ENCODE results near the gene FCMR.

Gene FCMR

DNA sequence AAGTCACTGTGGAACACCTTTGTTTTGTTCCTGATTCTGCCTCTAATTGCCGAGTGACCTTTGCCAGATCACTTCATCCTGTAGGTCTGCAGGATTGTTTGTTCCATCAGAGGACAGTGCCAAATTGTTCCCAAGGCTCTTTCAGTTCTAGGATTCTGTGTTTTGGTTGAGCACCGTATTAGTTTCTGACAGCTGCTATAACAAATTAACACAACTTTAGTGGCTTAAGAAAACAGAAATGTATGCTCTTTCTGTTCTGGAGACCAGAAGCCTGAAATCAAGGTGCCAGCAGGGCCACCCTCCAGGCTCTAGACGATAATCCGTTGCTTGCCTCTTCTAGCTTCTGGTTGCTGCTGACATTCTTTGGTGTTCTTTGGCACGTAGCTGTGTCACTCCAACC, 27.9 kb upstream of the FCMR start:
- no peak overlapping the region for H3K4me3 ChIP-seq (replicated peaks; ENCODE audit: low read depth, low read length)
- TF ChIP-seq, protein P1, sequence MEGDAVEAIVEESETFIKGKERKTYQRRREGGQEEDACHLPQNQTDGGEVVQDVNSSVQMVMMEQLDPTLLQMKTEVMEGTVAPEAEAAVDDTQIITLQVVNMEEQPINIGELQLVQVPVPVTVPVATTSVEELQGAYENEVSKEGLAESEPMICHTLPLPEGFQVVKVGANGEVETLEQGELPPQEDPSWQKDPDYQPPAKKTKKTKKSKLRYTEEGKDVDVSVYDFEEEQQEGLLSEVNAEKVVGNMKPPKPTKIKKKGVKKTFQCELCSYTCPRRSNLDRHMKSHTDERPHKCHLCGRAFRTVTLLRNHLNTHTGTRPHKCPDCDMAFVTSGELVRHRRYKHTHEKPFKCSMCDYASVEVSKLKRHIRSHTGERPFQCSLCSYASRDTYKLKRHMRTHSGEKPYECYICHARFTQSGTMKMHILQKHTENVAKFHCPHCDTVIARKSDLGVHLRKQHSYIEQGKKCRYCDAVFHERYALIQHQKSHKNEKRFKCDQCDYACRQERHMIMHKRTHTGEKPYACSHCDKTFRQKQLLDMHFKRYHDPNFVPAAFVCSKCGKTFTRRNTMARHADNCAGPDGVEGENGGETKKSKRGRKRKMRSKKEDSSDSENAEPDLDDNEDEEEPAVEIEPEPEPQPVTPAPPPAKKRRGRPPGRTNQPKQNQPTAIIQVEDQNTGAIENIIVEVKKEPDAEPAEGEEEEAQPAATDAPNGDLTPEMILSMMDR (IDR thresholded peaks at IDR 0.05; ENCODE audit: low read length, missing control alignments), result no peak
- no peak for DNase-seq (ENCODE audit: low read depth)

DNA sequence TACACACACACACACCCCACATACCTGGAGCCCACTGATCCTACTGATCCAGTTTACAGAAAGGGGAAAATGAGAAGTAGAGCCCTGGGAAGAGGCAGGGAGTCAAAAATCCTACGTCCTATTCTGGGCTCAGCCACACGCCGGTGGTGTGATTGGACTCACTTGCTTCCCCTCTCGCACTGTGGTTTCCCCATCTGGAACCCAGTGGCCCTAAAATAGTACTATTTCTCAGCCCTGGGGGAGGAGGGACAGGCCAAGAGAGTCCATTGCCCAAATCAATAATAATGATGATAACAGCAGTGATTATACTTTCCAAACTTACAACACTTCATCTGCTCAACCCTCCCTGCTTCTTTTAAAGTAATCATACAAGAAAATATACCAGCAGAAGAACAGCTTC, 27.5 kb upstream of the FCMR start:
- H3K4me3 ChIP-seq (replicated peaks; ENCODE audit: low read depth, low read length), result no peak overlapping the region
- TF ChIP-seq, protein P1 (IDR thresholded peaks at IDR 0.05; ENCODE audit: low read length, missing control alignments), result no peak
- no peak for DNase-seq (ENCODE audit: low read depth)

GRCh38 chr1:206947255-206947654, 25.5 kb upstream of the FCMR start:
- TF ChIP-seq, protein P1 (IDR thresholded peaks at IDR 0.05; ENCODE audit: low read length, missing control alignments), result no peak
- DNase-seq (ENCODE audit: low read depth), result no peak
- H3K4me3 ChIP-seq (replicated peaks; ENCODE audit: low read depth, low read length), result no peak overlapping the region

DNA sequence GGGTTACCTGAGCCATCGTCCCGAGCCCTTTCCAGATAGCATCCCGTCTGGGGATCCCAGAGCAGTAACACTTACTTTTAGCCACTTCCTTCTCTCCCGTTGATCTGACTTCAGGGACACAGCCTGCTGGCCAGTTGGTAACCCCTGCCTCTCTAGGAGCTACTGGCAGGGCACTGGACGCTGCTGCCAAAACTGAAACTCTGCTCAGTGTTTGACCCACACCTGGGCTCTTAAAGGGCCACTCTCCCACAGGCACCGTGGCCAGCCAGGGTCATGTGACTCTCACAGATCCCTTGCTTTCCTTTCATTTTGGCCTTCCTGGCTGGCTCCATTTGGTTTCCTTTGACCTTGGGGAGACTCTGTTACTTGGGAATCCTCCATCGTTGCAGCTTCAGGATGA, 24.5 kb upstream of the FCMR start, which contains the start of gene PIGR:
Gene PIGR (minus strand): TSS at position 206 of the 400 bp plus-strand sequence. CDS start 5,935 bp downstream, outside the sequence.
- TF ChIP-seq, protein P1 (IDR thresholded peaks at IDR 0.05; ENCODE audit: low read length, missing control alignments), result no peak
- no peak for DNase-seq (ENCODE audit: low read depth)
- no peak within 1 kb of the TSS for H3K4me3 ChIP-seq (replicated peaks; ENCODE audit: low read depth, low read length)

DNA sequence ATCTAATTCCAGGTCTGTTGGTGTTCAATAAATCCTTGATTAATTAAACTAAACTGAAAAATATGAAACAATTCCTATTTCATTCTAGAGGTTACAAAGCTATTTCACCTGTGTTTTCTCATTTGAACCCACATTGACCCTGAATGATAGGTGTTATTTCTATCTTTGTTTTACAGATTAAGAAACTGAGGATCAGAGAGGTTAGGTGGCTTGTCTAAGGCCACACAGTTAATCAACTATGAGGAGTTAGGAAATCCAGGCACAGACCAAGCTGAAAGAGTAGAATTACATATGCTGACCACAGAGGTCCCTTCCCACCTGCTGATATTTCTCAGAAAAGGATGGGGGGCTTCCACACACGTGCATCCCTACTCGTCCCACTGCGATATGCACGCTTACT, 24.0 kb upstream of the FCMR start:
- no peak overlapping the region for H3K4me3 ChIP-seq (replicated peaks; ENCODE audit: low read depth, low read length)
- no peak for DNase-seq (ENCODE audit: low read depth)
- TF ChIP-seq, protein P1 (IDR thresholded peaks at IDR 0.05; ENCODE audit: low read length, missing control alignments), result no peak

DNA sequence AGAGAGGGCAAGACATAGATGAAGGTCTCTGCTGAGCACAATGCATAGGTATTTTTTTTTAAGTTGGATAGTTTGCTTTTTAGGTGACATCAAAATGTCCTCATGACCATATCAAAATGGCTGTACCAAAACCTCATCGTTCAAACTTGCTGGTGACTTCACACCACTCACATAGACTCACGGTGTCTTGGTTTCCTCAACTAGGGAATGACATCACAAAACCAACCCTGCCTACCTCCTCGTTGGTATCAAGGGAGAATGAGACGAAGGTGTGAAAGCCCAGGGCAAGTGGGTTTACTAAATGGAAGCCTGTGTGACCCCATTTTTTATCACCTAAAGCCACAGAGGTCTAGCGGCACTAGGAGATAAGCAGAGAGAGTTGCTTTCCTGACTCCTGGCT, 23.0 kb upstream of the FCMR start:
- no peak overlapping the region for H3K4me3 ChIP-seq (replicated peaks; ENCODE audit: low read depth, low read length)
- no peak for DNase-seq (ENCODE audit: low read depth)
- TF ChIP-seq, protein P1 (IDR thresholded peaks at IDR 0.05; ENCODE audit: low read length, missing control alignments), result no peak

DNA sequence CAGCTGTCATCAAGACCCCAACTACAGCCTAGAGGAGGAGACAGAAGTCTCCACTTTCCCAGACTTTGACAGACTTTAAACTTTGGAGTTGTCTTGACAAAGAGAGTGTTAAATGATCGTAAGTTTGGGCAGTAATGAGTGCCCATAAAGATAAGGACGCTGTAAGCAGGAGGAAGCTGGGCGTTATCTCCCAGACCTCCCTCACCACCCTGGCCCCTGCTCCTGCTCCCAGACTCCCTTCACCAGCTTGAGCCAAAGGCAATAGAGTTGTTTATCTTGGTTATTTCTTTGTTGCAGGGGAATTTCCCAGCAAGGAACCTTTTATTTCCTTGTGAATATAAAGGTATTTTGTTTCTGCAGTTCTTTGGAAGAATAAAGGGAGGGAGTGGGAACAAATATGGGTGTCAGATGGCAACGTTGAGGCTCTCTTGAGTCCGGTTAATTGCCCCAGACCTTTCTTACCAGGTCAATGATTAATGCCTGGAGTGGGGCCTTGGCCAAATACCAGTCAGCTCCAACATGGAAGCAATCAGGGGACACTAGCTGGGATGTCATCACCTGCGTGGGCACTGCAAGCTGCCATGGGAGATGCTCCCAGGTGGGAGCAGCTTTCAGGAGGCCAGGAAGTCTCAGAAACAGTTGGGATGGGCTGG, 20.2 kb upstream of the FCMR start:
- DNase-seq (ENCODE audit: low read depth), result no peak
- no peak overlapping the region for H3K4me3 ChIP-seq (replicated peaks; ENCODE audit: low read depth, low read length)
- TF ChIP-seq, protein P1 (IDR thresholded peaks at IDR 0.05; ENCODE audit: low read length, missing control alignments), result no peak
